Cardiac fibroblast (primary cell): ENCODE results near the gene ZNF367.
A peak's percentile ranks its signal among the peaks of the same experiment; 100 is the strongest.

Source experiments
- DNase-seq, 2 donors: peaks; one replicate each; pipeline versions ENCODE4 v3.0.0 to v3.0.0-alpha.2; 2010; ENCODE audit warnings: low read depth in 2 of 2
- H3K4me3 ChIP-seq, 2 donors: replicated peaks in 1 of 2; 1 replicate in 1 of 2; 2 replicates in 1 of 2; pipeline ENCODE4 v1.5.1; 2011; ENCODE audit warnings: low read depth in 2 of 2, low read length in 2 of 2, mild to moderate bottlenecking in 2 of 2, moderate library complexity in 1 of 2
- TF ChIP-seq, protein P1 (sequence below): IDR thresholded peaks from one replicate; pipeline ENCODE4 v1.5.1; 2011; ENCODE audit warnings: low read depth, mild to moderate bottlenecking, low read length, inconsistent platforms

ZNF367 gene

DNA sequence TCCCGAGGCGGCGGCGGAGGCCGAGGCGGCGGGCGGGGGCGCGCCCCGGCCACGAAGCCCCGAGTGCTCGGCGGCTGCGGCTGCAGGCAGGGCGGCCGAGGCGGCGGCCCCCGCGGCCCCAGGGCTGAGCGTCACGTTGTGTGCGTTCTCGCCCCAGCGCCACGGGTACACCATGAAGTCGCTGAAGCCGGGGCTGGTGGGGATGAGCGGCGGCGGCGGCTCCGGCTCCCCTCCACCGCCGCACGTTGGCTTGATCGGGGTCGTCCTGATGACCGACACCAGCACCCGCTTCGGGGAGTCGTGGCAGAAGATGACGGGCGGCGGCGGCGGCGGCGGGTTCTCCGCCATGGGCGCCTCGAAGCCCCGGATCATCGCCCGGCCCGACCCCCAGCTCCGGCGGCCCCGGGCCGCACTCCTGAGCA lies 498 bp downstream of the ZNF367 start:
- TF ChIP-seq, protein P1, sequence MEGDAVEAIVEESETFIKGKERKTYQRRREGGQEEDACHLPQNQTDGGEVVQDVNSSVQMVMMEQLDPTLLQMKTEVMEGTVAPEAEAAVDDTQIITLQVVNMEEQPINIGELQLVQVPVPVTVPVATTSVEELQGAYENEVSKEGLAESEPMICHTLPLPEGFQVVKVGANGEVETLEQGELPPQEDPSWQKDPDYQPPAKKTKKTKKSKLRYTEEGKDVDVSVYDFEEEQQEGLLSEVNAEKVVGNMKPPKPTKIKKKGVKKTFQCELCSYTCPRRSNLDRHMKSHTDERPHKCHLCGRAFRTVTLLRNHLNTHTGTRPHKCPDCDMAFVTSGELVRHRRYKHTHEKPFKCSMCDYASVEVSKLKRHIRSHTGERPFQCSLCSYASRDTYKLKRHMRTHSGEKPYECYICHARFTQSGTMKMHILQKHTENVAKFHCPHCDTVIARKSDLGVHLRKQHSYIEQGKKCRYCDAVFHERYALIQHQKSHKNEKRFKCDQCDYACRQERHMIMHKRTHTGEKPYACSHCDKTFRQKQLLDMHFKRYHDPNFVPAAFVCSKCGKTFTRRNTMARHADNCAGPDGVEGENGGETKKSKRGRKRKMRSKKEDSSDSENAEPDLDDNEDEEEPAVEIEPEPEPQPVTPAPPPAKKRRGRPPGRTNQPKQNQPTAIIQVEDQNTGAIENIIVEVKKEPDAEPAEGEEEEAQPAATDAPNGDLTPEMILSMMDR = no peak
- peak in 1 of 2 donors; percentile 7 for DNase-seq
- peak overlapping the region; percentile 88 to 93 for H3K4me3 ChIP-seq

DNA sequence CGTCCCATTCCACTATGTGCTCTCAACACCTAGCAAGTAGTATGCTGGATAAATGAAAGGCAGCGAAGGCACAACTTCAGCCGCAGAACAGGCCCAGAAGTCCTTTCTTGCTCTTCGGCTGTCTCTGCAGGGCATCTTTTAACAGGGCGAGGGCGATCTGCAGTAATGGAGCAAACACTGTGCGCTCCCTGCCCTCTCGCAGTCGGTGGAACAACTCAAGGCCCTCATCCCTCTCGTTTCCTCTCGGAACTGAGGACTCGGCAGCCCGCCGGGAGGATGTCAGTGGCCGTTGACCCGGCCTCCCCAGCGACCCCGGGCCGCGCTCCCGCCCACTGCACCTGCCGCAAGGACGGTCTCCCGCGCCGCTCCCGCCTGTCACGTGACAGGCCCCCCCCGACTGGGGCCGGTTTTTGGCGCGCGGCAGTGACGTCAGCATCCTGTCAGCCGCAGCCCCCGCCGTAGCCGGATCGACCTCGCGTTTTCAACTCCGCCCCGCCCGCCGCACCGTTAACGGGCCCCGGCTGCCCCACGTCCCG lies 1.1 kb downstream of the ZNF367 start:
- DNase-seq = peak; percentile 78 to 82
- TF ChIP-seq, protein P1 = no peak
- H3K4me3 ChIP-seq = peak overlapping the region; percentile 88 to 93

DNA sequence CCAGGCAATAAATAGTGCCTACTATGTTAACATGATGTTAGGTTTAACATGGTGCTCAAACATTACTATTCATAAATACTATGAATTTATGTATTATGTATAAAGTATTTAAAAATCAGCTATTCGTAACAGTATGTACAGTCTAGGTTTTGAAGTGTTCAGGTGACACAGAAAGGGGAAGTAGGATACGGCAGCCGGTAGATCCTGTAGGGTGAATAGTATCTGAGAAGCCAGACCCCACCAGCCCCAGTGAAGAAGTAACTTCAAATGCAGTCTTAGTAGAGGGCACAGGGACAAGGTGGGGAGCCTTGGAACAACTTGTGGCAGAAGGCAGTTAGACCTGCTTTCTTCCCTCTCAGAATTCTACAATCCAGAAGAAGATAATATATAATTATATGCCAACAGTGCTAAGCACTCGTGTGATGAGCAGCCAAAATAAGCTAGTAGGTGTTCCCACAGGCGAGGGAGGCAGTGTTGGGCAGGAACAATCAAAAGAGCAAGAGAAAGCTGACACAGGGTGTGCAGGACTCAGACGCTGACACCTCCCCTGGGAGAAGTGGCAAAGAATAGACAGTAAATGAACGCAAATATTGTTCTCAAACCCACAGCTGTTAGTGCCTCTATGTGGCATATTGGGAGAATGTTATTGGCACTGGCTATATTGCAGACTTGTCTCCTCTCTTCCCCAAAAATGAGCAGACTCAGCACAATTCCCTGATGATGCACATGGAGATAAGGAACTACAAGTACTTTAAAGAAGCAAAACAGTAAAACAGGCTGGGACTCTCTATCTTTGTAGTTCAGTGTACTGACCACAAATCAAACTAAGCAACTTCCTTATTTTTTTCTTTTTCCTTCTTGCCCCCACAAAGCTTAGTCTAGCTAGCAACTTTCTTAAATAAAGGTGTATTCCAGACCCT lies 4.6 kb downstream of the ZNF367 start:
- no peak for DNase-seq
- TF ChIP-seq, protein P1 = no peak
- no peak overlapping the region for H3K4me3 ChIP-seq

DNA sequence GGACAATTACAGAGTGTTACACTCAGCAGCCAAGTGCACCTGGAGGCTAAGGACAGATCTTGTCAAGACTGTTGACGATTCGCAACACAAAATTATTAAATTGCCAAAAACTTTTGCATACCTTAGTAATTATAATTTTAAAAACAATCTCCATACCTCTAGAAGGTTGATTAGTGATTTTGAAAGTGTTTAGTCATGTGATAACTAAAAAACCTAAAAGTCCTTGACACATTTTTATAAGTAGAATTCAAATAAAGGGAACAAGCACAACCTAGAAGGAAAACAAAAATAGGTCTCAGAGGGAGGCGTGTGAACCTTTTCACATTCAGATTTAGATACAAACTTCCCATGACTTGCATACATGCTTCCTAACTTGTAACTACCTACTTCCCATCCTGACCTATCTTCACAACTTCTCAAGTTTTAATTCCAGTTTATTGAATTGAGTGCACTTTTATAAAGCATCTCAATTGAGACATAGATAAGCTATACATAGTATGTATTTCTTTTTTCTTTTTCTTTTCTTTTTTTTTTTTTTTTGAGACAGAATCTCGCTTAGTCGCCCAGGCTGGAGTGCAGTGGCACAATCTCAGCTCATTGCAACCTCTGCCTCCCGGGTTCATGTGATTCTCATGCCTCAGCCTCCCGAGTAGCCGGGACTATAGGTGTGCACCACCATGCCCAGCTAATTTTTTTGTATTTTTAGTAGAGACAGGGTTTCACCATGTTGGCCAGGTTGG lies 5.8 kb downstream of the ZNF367 start:
- TF ChIP-seq, protein P1 = no peak
- no peak overlapping the region for H3K4me3 ChIP-seq
- no peak for DNase-seq

DNA sequence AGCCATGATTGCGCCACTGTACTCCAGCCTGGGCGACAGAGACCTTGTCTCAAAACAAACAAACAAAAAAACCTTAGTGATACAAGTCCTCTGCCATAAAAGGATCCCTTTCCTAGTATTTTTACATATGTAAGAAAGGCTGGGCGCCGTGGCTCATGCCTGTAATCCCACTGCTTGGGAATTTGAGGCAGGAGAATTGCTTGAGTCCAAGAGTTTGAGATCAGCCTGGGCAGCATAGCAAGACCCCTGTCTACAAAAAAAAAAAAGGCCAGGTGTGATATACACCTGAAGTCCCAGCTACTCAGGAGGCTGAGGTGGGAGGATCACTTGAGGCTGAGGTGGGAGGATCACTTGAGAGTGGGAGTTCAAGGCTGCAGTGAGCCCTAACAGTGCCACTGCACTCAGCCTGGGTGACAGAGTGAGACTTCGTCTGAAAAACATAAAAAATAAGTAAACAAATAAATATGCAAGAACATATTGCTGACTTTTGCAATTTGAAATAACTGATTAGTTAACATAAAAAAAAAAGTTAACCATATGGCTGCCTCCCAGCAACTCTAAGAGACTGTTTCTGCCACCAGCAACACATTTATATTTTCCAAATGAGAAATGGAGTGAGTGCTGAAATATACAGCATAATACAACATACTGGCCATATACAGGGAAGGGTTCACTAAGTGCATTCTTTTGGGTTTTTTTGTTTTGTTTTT lies 6.9 kb downstream of the ZNF367 start:
- TF ChIP-seq, protein P1 = no peak
- no peak overlapping the region for H3K4me3 ChIP-seq
- DNase-seq = no peak

DNA sequence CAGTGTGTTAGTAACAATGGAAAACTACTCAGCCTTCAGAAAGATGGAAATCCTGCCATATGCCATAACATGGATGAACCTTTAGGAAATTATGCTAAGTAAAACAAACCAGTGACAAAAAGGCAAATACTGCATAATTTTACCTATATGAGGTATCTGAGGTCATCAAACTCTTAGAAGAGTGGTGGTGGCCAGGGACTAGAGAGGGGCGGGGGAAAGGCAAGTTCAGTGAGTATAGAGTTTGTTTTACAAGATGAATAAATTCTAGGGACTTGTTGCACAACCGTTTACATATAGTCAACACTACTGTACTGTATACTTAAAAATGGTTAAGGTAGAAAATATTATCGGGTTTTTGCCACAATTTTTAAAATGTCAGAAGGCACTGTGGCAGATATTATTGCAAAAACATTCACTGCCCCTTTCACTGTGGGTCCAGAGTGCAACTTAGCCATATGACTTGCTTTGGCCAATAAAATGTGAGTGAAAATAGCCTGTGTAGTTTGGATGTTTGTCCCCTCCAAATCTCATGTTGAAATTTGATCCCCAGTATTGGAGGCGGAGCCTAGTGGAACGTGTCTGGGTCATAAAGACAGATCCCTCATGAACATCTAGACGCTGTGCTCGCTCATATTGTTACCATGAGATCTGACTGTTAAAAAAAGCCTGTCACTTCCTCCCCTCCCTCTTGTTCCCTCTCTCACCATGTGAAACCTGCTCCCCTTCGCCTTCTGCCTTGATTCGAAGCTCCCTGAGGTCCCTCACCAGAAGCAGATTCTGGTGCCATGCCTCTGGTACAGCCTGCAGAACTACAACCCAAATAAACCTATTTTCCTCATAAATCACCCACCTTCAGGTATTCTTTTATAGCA lies 9.5 kb downstream of the ZNF367 start:
- TF ChIP-seq, protein P1 = no peak
- DNase-seq = no peak
- H3K4me3 ChIP-seq = no peak overlapping the region
